Stomach (tissue), 19 donors: ENCODE measurements around the gene PGM2. TPM values are rescaled to one million over a fixed set of nuclear protein-coding genes. Genes with fewer than 3 reads are reported as not detected.
"Not testable (repeated sequence)": the region's sequence is repeated elsewhere in the genome, so short reads cannot be mapped to it uniquely, and the experiment has no call there.

Experiments used
- DNase-seq, 2 donors: peaks; one replicate each; pipeline versions ENCODE4 v3.0.0 to v3.0.0-alpha.2; 2013 to 2019
- H3K27ac ChIP-seq, 5 donors: fragments of 200-600 bp in 4 of 5; sonication (generic) in 4 of 5; one replicate each; pipeline ENCODE4 v1.5.1; 2013 to 2019; ENCODE audit warnings: mild to moderate bottlenecking in 1 of 5, moderate library complexity in 1 of 5
- H3K27me3 ChIP-seq, 3 donors: fragments of 200-600 bp; sonication (generic); one replicate each; pipeline ENCODE4 v1.5.1; 2017 to 2019; ENCODE audit warnings: mixed run types in 1 of 3
- H3K36me3 ChIP-seq, 4 donors: fragments of 200-600 bp; sonication (generic); 1 replicate in 3 of 4; 2 replicates in 1 of 4; pipeline ENCODE4 v1.5.1; 2016 to 2019
- H3K4me1 ChIP-seq, 4 donors: fragments of 200-600 bp; sonication (generic); one replicate each; pipeline ENCODE4 v1.5.1; 2016 to 2019
- H3K4me3 ChIP-seq, 4 donors: fragments of 200-600 bp; sonication (generic) in 3 of 4; one replicate each; pipeline ENCODE4 v1.5.1; 2016 to 2019; ENCODE audit warnings: mild to moderate bottlenecking in 1 of 4
- H3K9me3 ChIP-seq, 4 donors: fragments of 200-600 bp; sonication (generic); one replicate each; pipeline ENCODE4 v1.5.1; 2016 to 2019
- EP300 ChIP-seq: sonication (generic); formaldehyde crosslinking; IDR thresholded peaks from one replicate; pipeline ENCODE4 v1.6.1; 2017; ENCODE audit warnings: antibody characterized with exemption
- POLR2A ChIP-seq, 4 donors: fragments of 450-650 bp; IDR thresholded peaks; one replicate each; pipeline ENCODE4 v1.6.1; 2016; ENCODE audit warnings: antibody characterized with exemption in 4 of 4, control low read depth in 2 of 4, mild to moderate bottlenecking in 1 of 4, moderate library complexity in 1 of 4
- POLR2AphosphoS5 ChIP-seq, 3 donors: sonication (generic); formaldehyde crosslinking; IDR thresholded peaks; one replicate each; pipeline ENCODE4 v1.6.1; 2016; ENCODE audit warnings: antibody characterized with exemption in 3 of 3
- WGBS, 5 donors: extraction: QIAGEN DNeasy Blood & Tissue Kit in 3 of 5; methylation state at CpG; one replicate each; pipeline versions ENCODE4 v1.1.5 to v1.1.7; 2013 to 2018; 5-methylcytosine and 5-hydroxymethylcytosine counted together
- intact Hi-C: fragments of 100-400 bp; cut with DNase I; formaldehyde crosslinking; loops from one replicate; pipeline ENCODE4 v1.15.1; 2023; ENCODE audit warnings: low total_unique reads
- long read RNA-seq, 10 donors: transcript quantifications; one replicate each; lab custom pipeline, GENCODE V29; 2026
- polyA plus RNA-seq, 3 donors: library from polyadenylated mRNA; stranded (reverse); fragments of 200-250 nt; gene quantifications; one replicate each; pipeline ENCODE4 v1.2.3, GENCODE V29; 2013
- total RNA-seq, 5 donors: library from RNA; depleted of rRNA; stranded (reverse); fragments of >200 nt; gene quantifications; one replicate each; pipeline versions ENCODE4 v1.1.0 to v1.2.3, GENCODE V29; 2014 to 2016
- TF ChIP-seq, protein P1 (sequence below), 7 experiments: fragments of 450-650 bp in 4 of 7; fragments of 200-600 bp in 3 of 7; sonication (generic) in 3 of 7; IDR thresholded peaks; one replicate each; pipeline ENCODE4 v1.5.1; 2016 to 2019; ENCODE audit warnings: antibody characterized with exemption in 7 of 7, control low read depth in 2 of 7, mild to moderate bottlenecking in 1 of 7
- donor health status: healthy with polysubstance abuse.
- donor health status: Bipolar disorder and iron deficiency.
- donor health status: healthy.

Gene PGM2
- total RNA-seq (10 to 100 TPM in 4 of 5 donors, 1 to 10 TPM in 1; 8.7 to 53.1 (median 14.0) TPM), polyA plus RNA-seq (10 to 100 TPM in 1 of 3 donors, 1 to 10 TPM in 2; 7.4 to 16.8 (median 8.7) TPM)
- long read RNA-seq, donor 1, partial matches to known transcripts: 0 of 3 reads
- long read RNA-seq, donor 1, other reads (novel, unspliced or antisense): 0 of 3 reads
- long read RNA-seq, donor 2, partial matches to known transcripts: 0 of 1 reads
- long read RNA-seq, donor 2, other reads (novel, unspliced or antisense): 0 of 1 reads
- long read RNA-seq, donor 3, partial matches to known transcripts: 0 of 3 reads
- long read RNA-seq, donor 3, other reads (novel, unspliced or antisense): 0 of 3 reads
- long read RNA-seq, donor 4: 0 reads
- long read RNA-seq, donor 5: 0 reads
- long read RNA-seq, donor 6: 0 reads
- long read RNA-seq, donor 7, transcript PGM2-201 (14 exons, 3,264 nt): major isoform, 6 of 6 reads
- long read RNA-seq, donor 7, partial matches to known transcripts: 0 of 6 reads
- long read RNA-seq, donor 7, other reads (novel, unspliced or antisense): 0 of 6 reads
- long read RNA-seq, donor 8, transcript PGM2-201 (14 exons, 3,264 nt): major isoform, 5 of 5 reads
- long read RNA-seq, donor 8, partial matches to known transcripts: 0 of 5 reads
- long read RNA-seq, donor 8, other reads (novel, unspliced or antisense): 0 of 5 reads
- long read RNA-seq, donor 9, transcript PGM2-201 (14 exons, 3,264 nt): major isoform, 5 of 5 reads
- long read RNA-seq, donor 9, partial matches to known transcripts: 0 of 5 reads
- long read RNA-seq, donor 9, other reads (novel, unspliced or antisense): 0 of 5 reads
- long read RNA-seq, donor 10, partial matches to known transcripts: 0 of 2 reads
- long read RNA-seq, donor 10, other reads (novel, unspliced or antisense): 0 of 2 reads

DNA sequence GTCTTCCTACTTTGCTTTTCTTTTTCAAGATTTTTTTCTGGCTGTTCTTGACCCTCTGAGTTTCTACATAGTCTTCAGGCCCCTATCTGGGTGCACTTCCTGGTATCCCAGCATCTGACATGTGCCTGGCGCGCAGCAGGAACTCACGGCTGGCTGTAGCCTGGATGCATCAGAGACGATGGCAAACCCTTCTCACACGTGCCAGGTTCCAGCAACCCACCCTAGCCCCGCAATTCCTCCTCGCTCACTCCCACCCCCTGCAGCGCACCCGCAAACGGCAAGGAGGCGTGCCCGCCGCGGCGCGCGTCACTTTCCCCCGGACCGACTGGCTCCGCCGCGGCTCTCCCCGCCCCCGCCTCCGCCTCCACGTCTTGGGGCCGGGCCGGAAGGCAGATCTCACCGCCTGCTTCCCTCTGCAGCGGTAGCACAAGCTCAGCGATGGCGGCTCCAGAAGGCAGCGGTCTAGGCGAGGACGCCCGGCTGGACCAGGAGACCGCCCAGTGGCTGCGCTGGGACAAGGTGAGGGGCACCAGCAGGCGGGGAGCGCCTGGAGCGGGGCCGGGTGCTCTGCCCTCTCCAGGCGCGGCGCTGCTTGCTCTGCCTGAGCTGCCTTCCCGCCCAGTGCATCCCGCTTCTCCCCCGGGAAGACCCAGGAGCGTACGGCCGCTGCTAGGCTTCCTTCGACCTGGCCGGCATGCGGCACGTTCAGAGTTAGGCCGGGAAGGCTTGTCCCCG lies at the start of gene PGM2:
Gene PGM2, plus strand, starts transcription at position 392 of the 735 bp plus-strand sequence. Its CDS starts 47 bp downstream, at position 439.
- intact Hi-C loops: loop anchor here (5.0 to 10.0 kb wide), 2 partner anchors 58 to 151 kb away; no protein-coding TSS in a partner anchor
- WGBS, 5 donors: 0% methylated on average over 24 to 57 of the region's 57 CpGs
- H3K27ac ChIP-seq: peak within 1 kb of the TSS; percentile 83 to 90 (median 88)

DNA sequence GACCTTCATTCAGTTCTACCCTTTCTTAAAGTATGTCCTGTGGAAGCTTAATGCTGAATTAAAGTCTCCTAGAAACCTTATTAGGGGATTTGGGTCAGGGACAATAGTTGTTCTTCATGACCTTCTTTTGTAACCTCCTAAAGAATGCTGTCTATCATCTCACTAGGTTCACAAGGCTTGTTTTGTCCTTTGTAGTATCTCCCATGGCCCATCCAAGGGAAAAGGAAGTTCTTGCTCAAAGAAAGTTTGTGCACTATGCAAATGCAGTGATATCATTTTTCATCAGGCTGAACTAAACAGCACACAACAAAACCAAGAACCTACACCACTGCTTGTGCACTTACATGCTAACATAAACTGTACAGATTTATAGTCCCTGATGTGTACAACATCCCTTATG lies 46.6 kb upstream of the PGM2 start:
- Histone ChIP-seq H3K27me3 (no peaks in the 10 kb centered on the region), H3K36me3 (no peaks in the 10 kb centered on the region), H3K27ac (no peak overlapping the region), H3K4me3 (no peak overlapping the region), H3K9me3 (no peaks in the 10 kb centered on the region), H3K4me1 (no peaks in the 10 kb centered on the region)
- intact Hi-C loops: no loop called here
- TF ChIP-seq POLR2A (IDR thresholded peaks at IDR 0.05) (no peak), POLR2AphosphoS5 (IDR thresholded peaks at IDR 0.05) (no peak), EP300 (no peak)
- TF ChIP-seq, protein P1, sequence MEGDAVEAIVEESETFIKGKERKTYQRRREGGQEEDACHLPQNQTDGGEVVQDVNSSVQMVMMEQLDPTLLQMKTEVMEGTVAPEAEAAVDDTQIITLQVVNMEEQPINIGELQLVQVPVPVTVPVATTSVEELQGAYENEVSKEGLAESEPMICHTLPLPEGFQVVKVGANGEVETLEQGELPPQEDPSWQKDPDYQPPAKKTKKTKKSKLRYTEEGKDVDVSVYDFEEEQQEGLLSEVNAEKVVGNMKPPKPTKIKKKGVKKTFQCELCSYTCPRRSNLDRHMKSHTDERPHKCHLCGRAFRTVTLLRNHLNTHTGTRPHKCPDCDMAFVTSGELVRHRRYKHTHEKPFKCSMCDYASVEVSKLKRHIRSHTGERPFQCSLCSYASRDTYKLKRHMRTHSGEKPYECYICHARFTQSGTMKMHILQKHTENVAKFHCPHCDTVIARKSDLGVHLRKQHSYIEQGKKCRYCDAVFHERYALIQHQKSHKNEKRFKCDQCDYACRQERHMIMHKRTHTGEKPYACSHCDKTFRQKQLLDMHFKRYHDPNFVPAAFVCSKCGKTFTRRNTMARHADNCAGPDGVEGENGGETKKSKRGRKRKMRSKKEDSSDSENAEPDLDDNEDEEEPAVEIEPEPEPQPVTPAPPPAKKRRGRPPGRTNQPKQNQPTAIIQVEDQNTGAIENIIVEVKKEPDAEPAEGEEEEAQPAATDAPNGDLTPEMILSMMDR (IDR thresholded peaks at IDR 0.05): no peak
- no peak for DNase-seq

More for the DNA sequence above, at the start of gene PGM2:
- Histone ChIP-seq H3K4me3 (peak within 1 kb of the TSS; percentile 74 to 95 (median 88)), H3K9me3 (no peaks in the 10 kb centered on the region), H3K4me1 (peaks cover 8 to 36% (median 23%) of the 10 kb centered on the region in 4 donors), H3K27me3 (no peaks in the 10 kb centered on the region), H3K36me3 (peaks cover 13 to 17% (median 16%) of the 10 kb centered on the region in 4 donors)
- DNase-seq: peak; percentile 89 to 97
- TF ChIP-seq POLR2AphosphoS5 (IDR thresholded peaks at IDR 0.05) (peak; percentile 86 to 94 (median 93)), EP300 (no peak), POLR2A (IDR thresholded peaks at IDR 0.05) (peak in 1 of 4 donors; percentile 75)

DNA sequence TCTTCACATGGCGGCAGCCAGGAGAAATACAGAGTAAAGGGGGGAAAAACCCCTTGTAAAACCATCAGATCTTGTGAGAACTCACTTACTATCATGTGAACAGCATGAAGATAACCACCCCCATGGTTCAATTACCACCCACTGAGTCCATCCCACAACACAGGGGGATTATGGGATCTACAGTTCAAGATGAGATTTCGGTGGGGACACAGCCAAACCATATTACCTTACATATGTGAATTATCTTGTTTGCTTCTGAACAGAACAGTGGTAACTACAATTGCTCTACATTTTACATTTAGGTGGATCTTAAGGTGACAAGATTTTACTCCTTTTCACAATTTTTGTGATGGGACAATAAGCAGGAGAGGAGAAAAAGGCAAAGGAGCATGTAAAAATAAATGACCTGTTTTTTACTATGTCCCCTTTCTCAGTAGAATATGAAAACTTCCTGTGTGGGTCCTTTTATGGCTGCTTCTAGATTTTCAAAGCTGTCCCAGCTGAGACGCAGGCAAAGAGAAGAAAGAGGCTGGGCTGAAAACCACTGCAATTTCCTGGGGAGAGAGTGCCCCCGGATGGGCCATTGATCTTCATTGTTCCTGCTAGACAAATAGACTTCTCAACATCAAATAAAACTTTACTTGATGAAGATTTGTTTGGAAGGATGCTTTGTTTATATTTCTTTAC lies 45.9 kb upstream of the PGM2 start:
- WGBS, 5 donors: 48 to 54% (median 51%) methylated on average over 4 of the region's 4 CpGs

DNA sequence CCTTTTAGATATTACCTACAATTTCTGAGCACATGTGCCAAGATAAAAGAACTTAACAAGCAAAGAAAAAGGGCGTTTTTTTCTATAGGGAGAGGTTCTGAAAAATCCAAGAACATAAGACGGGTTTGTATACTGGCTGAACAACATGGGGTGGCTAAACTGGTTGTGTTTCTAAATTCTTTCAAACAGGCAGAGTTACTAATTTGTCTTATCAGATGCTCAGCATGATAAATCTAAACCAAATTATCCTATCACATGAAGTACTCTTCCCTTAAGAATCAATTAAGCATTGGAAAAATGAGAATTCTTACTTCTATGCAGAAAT lies 45.4 kb upstream of the PGM2 start:
- Histone ChIP-seq H3K9me3 (no peaks in the 10 kb centered on the region), H3K4me1 (no peaks in the 10 kb centered on the region), H3K36me3 (no peaks in the 10 kb centered on the region), H3K27me3 (no peaks in the 10 kb centered on the region), H3K27ac (no peak overlapping the region), H3K4me3 (no peak overlapping the region)
- intact Hi-C loops: no loop called here
- no peak for DNase-seq
- TF ChIP-seq POLR2AphosphoS5 (IDR thresholded peaks at IDR 0.05): no peak
- TF ChIP-seq EP300: no peak
- TF ChIP-seq POLR2A (IDR thresholded peaks at IDR 0.05): no peak
- TF ChIP-seq, protein P1 (IDR thresholded peaks at IDR 0.05): no peak
- 47 to 61% (median 55%) methylated on average over 2 of the region's 2 CpGs for WGBS, 5 donors

More for the DNA sequence above, 45.9 kb upstream of the PGM2 start:
- Histone ChIP-seq H3K4me3 (no peak overlapping the region), H3K4me1 (no peaks in the 10 kb centered on the region), H3K9me3 (no peaks in the 10 kb centered on the region), H3K27me3 (no peaks in the 10 kb centered on the region), H3K27ac (no peak overlapping the region), H3K36me3 (no peaks in the 10 kb centered on the region)
- peak; percentile 34 to 74 for DNase-seq
- TF ChIP-seq, protein P1 (IDR thresholded peaks at IDR 0.05): peak in 1 of 7 experiments; percentile 11
- TF ChIP-seq POLR2A (IDR thresholded peaks at IDR 0.05): no peak
- intact Hi-C loops: no loop called here

DNA sequence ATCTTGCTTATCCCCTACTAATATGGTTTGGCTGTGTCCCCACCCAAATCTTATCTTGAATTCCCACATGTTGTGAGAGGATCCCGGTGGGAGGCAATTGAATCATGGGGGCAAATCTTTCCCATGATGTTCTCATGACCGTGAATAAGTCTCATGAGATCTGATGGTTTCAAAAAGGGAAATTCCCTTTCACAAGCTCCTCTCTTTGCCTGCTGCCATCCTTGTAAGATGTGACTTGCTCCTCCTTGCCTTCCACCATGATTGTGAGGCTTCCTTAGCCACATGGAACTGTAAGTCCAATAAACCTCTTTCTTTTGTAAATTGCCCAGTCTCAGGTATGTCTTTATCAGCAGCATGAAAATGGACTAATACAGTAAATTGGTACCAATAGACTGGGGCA lies 40.2 kb upstream of the PGM2 start:
- intact Hi-C loops, H3K9me3 ChIP-seq: not testable (repeated sequence)
- WGBS, 5 donors: 83 to 96% (median 93%) methylated on average over 2 of the region's 2 CpGs

DNA sequence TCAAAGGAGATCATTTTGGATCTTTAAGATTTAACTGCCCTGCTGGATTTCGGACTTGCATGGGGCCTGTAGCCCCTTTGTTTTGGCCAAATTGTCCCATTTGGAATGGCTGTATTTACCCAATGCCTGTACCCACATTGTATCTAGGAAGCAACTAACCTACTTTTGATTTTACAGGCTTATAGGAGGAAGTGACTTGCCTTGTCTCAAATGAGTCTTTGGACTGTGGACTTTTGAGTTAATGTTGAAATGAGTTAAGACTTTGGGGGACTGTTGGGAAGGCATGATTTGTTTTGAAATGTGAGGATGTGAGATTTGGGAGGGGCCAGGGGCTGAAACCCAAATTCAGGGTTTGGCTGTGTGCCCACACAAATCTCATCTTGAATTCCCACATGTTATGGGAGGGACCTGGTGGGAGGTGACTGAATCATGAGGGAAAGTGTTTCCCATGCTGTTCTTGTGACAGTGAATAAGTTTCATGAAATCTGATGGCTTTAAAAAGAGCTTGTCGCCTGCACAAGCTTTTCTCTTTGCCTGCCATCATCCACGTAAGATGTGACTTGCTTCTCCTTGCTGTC lies 38.5 kb upstream of the PGM2 start:
- intact Hi-C loops, H3K27me3 ChIP-seq, DNase-seq: not testable (repeated sequence)

More for the DNA sequence above, 40.2 kb upstream of the PGM2 start:
- H3K4me1 ChIP-seq, H3K36me3 ChIP-seq, DNase-seq, H3K27me3 ChIP-seq, H3K27ac ChIP-seq, H3K4me3 ChIP-seq: not testable (repeated sequence)

More for the DNA sequence above, 38.5 kb upstream of the PGM2 start:
- not testable (repeated sequence) for H3K4me3 ChIP-seq, H3K27ac ChIP-seq, H3K4me1 ChIP-seq, H3K36me3 ChIP-seq, H3K9me3 ChIP-seq
- 90 to 95% (median 93%) methylated on average over 3 of the region's 3 CpGs for WGBS, 5 donors
